ENCODE results near the gene NFIX. TPM values are rescaled to one million over a fixed set of nuclear protein-coding genes. Genes with fewer than 3 reads are reported as not detected.

The NFIX gene
- total and polyA plus RNA-seq, 9 of the 15 experiments (the other 6 are each of a cell fraction or from before 2014, with no cell fraction given), result 0.28 to 26.8 (median 5.4) TPM

- TF ChIP-seq ZBTB11 (CRISPR knock-in tag; IDR thresholded peaks at IDR 0.05) (0 out of 6 replicates have a peak, but pooled peaks of 1 of the 3 experiments have one; percentile 29), ATF1 (CRISPR knock-in tag; IDR thresholded peaks at IDR 0.05) (no peak), ATF1 (tag; IDR thresholded peaks at IDR 0.05) (peak; percentile 52; the same call in 1 of the 2 replicates), SP2 (IDR thresholded peaks at IDR 0.05; ENCODE audit: extremely low read depth, low read depth, low read length, poor library complexity, severe bottlenecking) (no peak), ZNF76 (CRISPR knock-in tag; IDR thresholded peaks at IDR 0.05; ENCODE audit: borderline replicate concordance) (peak; percentile 84; the same call in 1 of the 2 replicates), KLF16 (IDR thresholded peaks at IDR 0.05) (0 out of 2 replicates have a peak, but pooled peaks have one; percentile 57), MTA1 (IDR thresholded peaks at IDR 0.05; ENCODE audit: borderline replicate concordance) (0 out of 2 replicates have a peak, but pooled peaks have one; percentile 40), TAF7 (tag; IDR thresholded peaks at IDR 0.05) (no peak), HNRNPL (IDR thresholded peaks at IDR 0.05; ENCODE audit: low read depth, low read length) (peak; percentile 76), THAP12 (CRISPR knock-in tag; IDR thresholded peaks at IDR 0.05) (peak; percentile 59; the same call in 1 of the 2 replicates), FIP1L1 (IDR thresholded peaks at IDR 0.05; ENCODE audit: low read depth, low read length, poor library complexity, severe bottlenecking) (peak; percentile 82), U2AF2 (optimal IDR thresholded peaks at IDR 0.05; ENCODE audit: low read depth, low read length) (no peak), AFF4 (CRISPR knock-in tag; IDR thresholded peaks at IDR 0.05) (0 out of 2 replicates have a peak, but pooled peaks have one; percentile 20), ARID3B (CRISPR knock-in tag; IDR thresholded peaks at IDR 0.05; ENCODE audit: borderline replicate concordance) (0 out of 2 replicates have a peak, but pooled peaks have one; percentile 45), NFRKB (IDR thresholded peaks at IDR 0.05; ENCODE audit: low read depth) (0 out of 2 replicates have a peak, but pooled peaks have one; percentile 57)
Observed at GRCh38 chr19:13104360-13104847, 109.1 kb downstream of the NFIX start (continued).
